ENCODE results near the gene YWHAG. TPM values are rescaled to one million over a fixed set of nuclear protein-coding genes. Genes with fewer than 3 reads are reported as not detected.
"Not testable (repeated sequence)": the region's sequence is repeated elsewhere in the genome, so short reads cannot be mapped to it uniquely, and the experiment has no call there.

The YWHAG gene
- total and polyA plus RNA-seq, 12 donors, result 63.7 to 262 (median 205) TPM

DNA sequence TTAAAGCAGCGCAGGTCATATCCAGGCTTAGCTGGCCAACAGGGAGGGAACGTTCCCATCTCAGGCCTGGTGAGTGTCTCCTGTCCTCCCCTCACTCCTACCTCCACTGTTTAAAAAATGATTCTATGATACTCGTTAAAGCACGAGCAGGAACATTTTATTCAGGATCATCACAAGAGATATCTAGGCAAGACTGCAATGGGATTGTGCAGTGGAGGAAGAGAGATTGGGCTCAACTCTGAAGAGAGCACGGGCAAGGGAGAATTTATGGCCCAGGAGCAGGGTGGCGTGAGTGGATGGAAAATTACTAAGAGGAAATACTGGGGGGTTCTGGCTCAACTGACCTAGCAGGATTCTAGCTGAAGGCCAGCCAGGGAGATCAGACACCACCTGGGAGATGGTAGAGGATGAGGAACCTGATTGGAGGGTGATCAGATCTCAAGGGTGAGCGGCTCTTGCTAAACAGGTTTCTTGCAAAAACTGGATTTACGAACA is 65.3 kb downstream of the YWHAG start:
- intact Hi-C loops (cut with DNase I), result loop anchor here in 1 of 10 donors (2.0 kb wide), 1 partner anchor 21 kb away; no protein-coding TSS in a partner anchor
- no peaks in the 10 kb centered on the region for H3K27me3 ChIP-seq
- DNase-seq, result no peak
- H3K27ac ChIP-seq, result peak overlapping the region; percentile 84 to 98 (median 94)
- no peaks in the 10 kb centered on the region for H3K9me3 ChIP-seq
- H3K4me1 ChIP-seq, result peaks cover 21 to 54% (median 44%) of the 10 kb centered on the region in 9 donors
- no peak for ATAC-seq
- no peak for TF ChIP-seq CTCF (IDR thresholded peaks at IDR 0.05)
- no peak overlapping the region for H3K4me3 ChIP-seq
- H3K36me3 ChIP-seq, result no peaks in the 10 kb centered on the region
- 83 to 86% methylated on average over 8 of the region's 8 CpGs for WGBS, 2 donors

DNA sequence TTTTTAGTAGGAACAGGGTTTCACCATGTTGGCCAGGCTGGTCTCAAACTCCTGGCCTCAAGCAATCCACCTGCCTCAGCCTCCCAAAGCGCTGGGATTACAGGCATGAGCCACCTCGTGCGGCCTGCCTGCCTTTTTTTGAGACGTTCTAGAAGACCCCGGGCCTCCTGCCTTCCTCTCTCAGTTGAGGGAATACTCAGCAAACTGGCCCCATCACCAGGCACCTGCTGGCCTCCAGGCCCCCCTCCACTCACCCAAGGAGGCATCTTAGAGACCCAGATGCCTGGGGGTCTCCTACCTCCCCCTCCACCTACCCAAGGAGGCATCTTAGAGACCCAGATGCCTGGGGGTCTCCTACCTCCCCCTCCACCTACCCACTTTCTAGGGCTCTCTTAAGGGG is 65.9 kb downstream of the YWHAG start:
- not testable (repeated sequence) for H3K9me3 ChIP-seq, H3K36me3 ChIP-seq, H3K27me3 ChIP-seq, DNase-seq, H3K4me3 ChIP-seq, ATAC-seq
- WGBS, 2 donors, result 88 to 91% methylated on average over 5 of the region's 5 CpGs
- intact Hi-C loops (cut with DNase I), result loop anchor here in 1 of 10 donors (2.0 kb wide), 1 partner anchor 22 kb away; no protein-coding TSS in a partner anchor
- peak overlapping the region; percentile 84 to 98 (median 94) for H3K27ac ChIP-seq
- H3K4me1 ChIP-seq, result peaks cover 21 to 54% (median 44%) of the 10 kb centered on the region in 9 donors

- no peaks in the 10 kb centered on the region for H3K9me3 ChIP-seq
- ATAC-seq, result peak; percentile 6 to 38 (median 28)
- WGBS, 2 donors, result 28 to 37% methylated on average over 5 of the region's 5 CpGs
- intact Hi-C loops (cut with DNase I), result loop anchor here in 1 of 10 donors (2.0 kb wide), 1 partner anchor 23 kb away; no protein-coding TSS in a partner anchor
- H3K36me3 ChIP-seq, result no peaks in the 10 kb centered on the region
- peak overlapping the region in 9 of 10 donors; percentile 6 to 47 (median 39) for H3K4me3 ChIP-seq
- no peaks in the 10 kb centered on the region for H3K27me3 ChIP-seq
- peak overlapping the region; percentile 84 to 98 (median 94) for H3K27ac ChIP-seq
- DNase-seq, result no peak
- H3K4me1 ChIP-seq, result peaks cover 21 to 54% (median 44%) of the 10 kb centered on the region in 9 donors
- TF ChIP-seq CTCF (IDR thresholded peaks at IDR 0.05), result no peak
These were observed 66.6 kb downstream of the YWHAG start for GRCh38 chr7:76292213-76292573.

- H3K4me1 ChIP-seq, result peaks cover 21 to 50% (median 44%) of the 10 kb centered on the region in 9 donors
- WGBS, 2 donors, result 18 to 22% methylated on average over 29 to 30 of the region's 30 CpGs
- intact Hi-C loops (cut with DNase I), result loop anchor here in 8 of 10 donors (1.0 to 2.0 kb wide), 3 partner anchors 23 to 113 kb away; no protein-coding TSS in a partner anchor
- DNase-seq (peak; percentile 89 to 91), ATAC-seq (peak; percentile 69 to 85 (median 76))
- peak; percentile 95 to 99 (median 97) for TF ChIP-seq CTCF (IDR thresholded peaks at IDR 0.05)
- H3K9me3 ChIP-seq, result no peaks in the 10 kb centered on the region
- H3K36me3 ChIP-seq, result no peaks in the 10 kb centered on the region
- H3K4me3 ChIP-seq, result peak overlapping the region in 9 of 10 donors; percentile 6 to 47 (median 39)
- H3K27me3 ChIP-seq, result no peaks in the 10 kb centered on the region
- peak overlapping the region; percentile 84 to 98 (median 94) for H3K27ac ChIP-seq
These were observed 67.2 kb downstream of the YWHAG start for GRCh38 chr7:76291351-76292212.

GRCh38 chr7:76290847-76291350 is 67.9 kb downstream of the YWHAG start:
- ATAC-seq, H3K36me3 ChIP-seq, H3K4me3 ChIP-seq, H3K27me3 ChIP-seq, DNase-seq, H3K9me3 ChIP-seq: not testable (repeated sequence)
- WGBS, 2 donors, result 83 to 85% methylated on average over 6 of the region's 6 CpGs
- Histone ChIP-seq H3K27ac (peak overlapping the region in 9 of 10 donors; percentile 84 to 98 (median 94)), H3K4me1 (peaks cover 21 to 50% (median 44%) of the 10 kb centered on the region in 9 donors)
- intact Hi-C loops (cut with DNase I), result loop anchor here in 7 of 10 donors (1.0 to 2.0 kb wide), 3 partner anchors 23 to 113 kb away; no protein-coding TSS in a partner anchor
